GM12878 (cell line): ENCODE data around the gene ADCY2. TPM values are rescaled to one million over a fixed set of nuclear protein-coding genes. Genes with fewer than 3 reads are reported as not detected.

Experiments
- ATAC-seq: fragments of 200-7000 bp; cut with Tn5 transposase; 3 replicates; pipeline ENCODE4 v1.9.1; 2020; ENCODE audit warnings: mild to moderate bottlenecking, moderate library complexity
- BruUV-seq: library from RNA; stranded (reverse); fragments of 400-500 nt; replicated peaks from 2 replicates; lab custom pipeline; 2021; lab: Mats Ljungman, UMichigan
- CTCF ChIA-PET: fragments of 300-600 bp; sonication (Branson Sonifier 250); formaldehyde crosslinking; extraction: SDS; loops from one replicate; lab custom pipeline; 2021; ENCODE audit warnings: inconsistent platforms; lab: Yijun Ruan, JAX
- POLR2A ChIA-PET: fragments of 350-600 bp; formaldehyde crosslinking; extraction: SDS; loops from one replicate; lab custom pipeline; 2021; ENCODE audit warnings: inconsistent platforms; lab: Charles Lee
- RAD21 ChIA-PET: fragments of 300-600 bp; sonication (Branson Sonifier 250); formaldehyde crosslinking; loops from one replicate; lab custom pipeline; 2023; ENCODE audit warnings: antibody characterized with exemption; ENCODE audit not compliant: unreplicated experiment; lab: Charles Lee
- SMC1A ChIA-PET: fragments of 300-600 bp; sonication (Branson Sonifier 250); formaldehyde crosslinking; loops from one replicate; lab custom pipeline; 2023; ENCODE audit not compliant: unreplicated experiment, uncharacterized antibody; lab: Charles Lee
- DNase-seq: peaks from one replicate; pipeline ENCODE4 v3.0.0-alpha.2; 2011; ENCODE audit warnings: low read depth, low spot score
- FAIRE-seq: peaks from 3 replicates; lab custom pipeline; 2011; peaks lifted over from hg19 to GRCh38; lab: Jason Lieb, UNC
- H2AFZ ChIP-seq: 2 replicates; pipeline ENCODE4 v1.6.0; 2011; ENCODE audit warnings: low read depth, low read length, control low read depth; ENCODE audit not compliant: control insufficient read depth
- H3K27ac ChIP-seq: 2 replicates; pipeline ENCODE4 v1.5.1; 2011; ENCODE audit warnings: control low read depth; ENCODE audit not compliant: control insufficient read depth, insufficient read depth
- H3K27me3 ChIP-seq, 2 experiments: replicated peaks in 1 of 2; 2 replicates each; pipeline versions ENCODE4 v1.6.0 to v1.6.1; 2011; ENCODE audit warnings: low read length in 1 of 2; ENCODE audit not compliant: control insufficient read depth in 2 of 2, insufficient read depth in 2 of 2
- H3K36me3 ChIP-seq, 2 experiments: 2 replicates each; pipeline ENCODE4 v1.5.1; 2011; ENCODE audit warnings: low read length in 1 of 2; ENCODE audit not compliant: control insufficient read depth in 2 of 2, insufficient read depth in 2 of 2
- H3K4me1 ChIP-seq: 2 replicates; pipeline ENCODE4 v1.6.1; 2011; ENCODE audit warnings: mild to moderate bottlenecking, low read length, moderate library complexity, mixed read lengths; ENCODE audit not compliant: control insufficient read depth, insufficient read depth
- H3K4me2 ChIP-seq: 2 replicates; pipeline ENCODE4 v1.6.0; 2011; ENCODE audit warnings: control low read depth; ENCODE audit not compliant: control insufficient read depth, insufficient read depth
- H3K4me3 ChIP-seq: fragments of 200-600 bp; sonication (generic); 2 replicates; pipeline ENCODE4 v1.5.1; 2016
- H3K79me2 ChIP-seq: 2 replicates; pipeline ENCODE4 v1.6.0; 2011; ENCODE audit warnings: low read length; ENCODE audit not compliant: control insufficient read depth, insufficient read depth
- H3K9ac ChIP-seq: 2 replicates; pipeline ENCODE4 v1.8.0; 2011; ENCODE audit warnings: low read length, control low read depth, mixed read lengths; ENCODE audit not compliant: control insufficient read depth, insufficient read depth
- H3K9me3 ChIP-seq: replicated peaks from 3 replicates; pipeline ENCODE4 v1.5.1; 2011; ENCODE audit warnings: mild to moderate bottlenecking, low read length; ENCODE audit not compliant: control insufficient read depth, insufficient read depth
- H4K20me1 ChIP-seq: 2 replicates; pipeline ENCODE4 v1.6.0; 2011; ENCODE audit not compliant: control insufficient read depth, insufficient read depth
- BCL11A ChIP-seq: IDR thresholded peaks from 2 replicates; pipeline ENCODE4 v1.6.1; 2011; ENCODE audit warnings: low read depth, low read length
- EGR1 ChIP-seq, 2 experiments: IDR thresholded peaks; 1 replicate in 1 of 2; 2 replicates in 1 of 2; pipeline ENCODE4 v1.6.1; 2011 to 2012; ENCODE audit warnings: low read depth in 2 of 2, low read length in 2 of 2, borderline replicate concordance in 1 of 2, mild to moderate bottlenecking in 1 of 2, moderate library complexity in 1 of 2
- JUNB ChIP-seq: IDR thresholded peaks from 2 replicates; pipeline ENCODE4 v1.6.1; 2016; ENCODE audit warnings: antibody characterized with exemption, mild to moderate bottlenecking
- RUNX3 ChIP-seq: IDR thresholded peaks from 2 replicates; pipeline ENCODE4 v1.6.1; 2012; ENCODE audit warnings: low read length, inconsistent platforms
- SPI1 ChIP-seq: IDR thresholded peaks from 2 replicates; pipeline ENCODE4 v1.6.1; 2011; ENCODE audit warnings: low read depth, mild to moderate bottlenecking, low read length, moderate library complexity, borderline replicate concordance; ENCODE audit not compliant: insufficient read depth
- WGBS: methylation state at CpG from one replicate; pipeline ENCODE4 v1.1.6; 2016; ENCODE audit warnings: low lambda C conversion rate; ENCODE audit not compliant: insufficient replicate concordance, insufficient coverage; ENCODE audit errors: missing lambda C conversion rate; 5-methylcytosine and 5-hydroxymethylcytosine counted together
- in situ Hi-C: fragments of 300-500 bp; cut with MboI; formaldehyde crosslinking; loops from 9 replicates; pipeline ENCODE4 v1.14.3; 2018; ENCODE audit warnings: mixed read lengths
- intact Hi-C: fragments of 100-400 bp; cut with micrococcal nuclease; formaldehyde crosslinking; loops from one replicate; pipeline ENCODE4 v1.14.2; 2022; ENCODE audit not compliant: unreplicated experiment
- polyA plus RNA-seq, 11 experiments: library from polyadenylated mRNA; depleted of rRNA in 4 of 11; unstranded in 6 of 11; stranded (reverse) in 5 of 11; fragments of >200 nt; fragmentation: Nextera tagmentation in 4 of 11; fragmentation: Illumina TruSeq in 1 of 11; extraction: Ambion mirVana in 4 of 11; extraction: Trizol in 1 of 11; gene quantifications; 1 replicate in 1 of 11; 2 replicates in 10 of 11; pipeline versions ENCODE4 v1.2.1 to v1.2.3, GENCODE V29; 2011 to 2016; ENCODE audit warnings: inconsistent platforms in 2 of 11, missing spikeins in 2 of 11, low read depth in 1 of 11
- total RNA-seq, 4 experiments: library from RNA; depleted of rRNA in 3 of 4; stranded (reverse); fragments of >200 nt in 3 of 4; fragmentation: Illumina TruSeq in 1 of 4; extraction: Trizol in 1 of 4; gene quantifications; 2 replicates each; pipeline versions ENCODE4 v1.2.1 to v1.2.3, GENCODE V29; 2013 to 2021

Gene ADCY2
- total and polyA plus RNA-seq, 10 of the 15 experiments (the other 5 are each of a cell fraction or from before 2014, with no cell fraction given) = 0.07 to 0.26 TPM; not detected in 8

DNA sequence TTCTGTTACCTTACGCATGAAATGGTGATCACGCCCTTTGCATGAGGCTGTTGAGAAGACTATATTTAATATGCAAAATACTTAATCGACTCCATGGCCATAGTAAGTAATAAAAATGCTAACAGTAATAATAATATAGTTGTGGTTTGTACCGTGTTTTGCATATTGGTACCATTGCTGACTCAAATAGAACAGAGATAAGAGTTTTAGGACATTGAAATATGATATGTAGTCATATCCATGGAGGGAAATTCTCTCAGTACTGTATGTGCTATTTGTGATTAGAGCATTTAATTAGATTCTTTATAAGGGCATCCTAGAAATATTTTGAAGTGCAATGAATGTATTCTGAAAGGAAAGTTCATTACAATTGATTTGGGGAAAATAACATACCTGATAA lies 413.1 kb downstream of the ADCY2 start:
- no peak overlapping the region for H3K27ac ChIP-seq
- intact Hi-C loops (no loop called here), in situ Hi-C loops (no loop called here)
- H3K4me2 ChIP-seq = no peak overlapping the region
- no peaks in the 10 kb centered on the region for H4K20me1 ChIP-seq
- ATAC-seq (peak; percentile 50), FAIRE-seq (no peak), DNase-seq (no peak)
- no peaks in the 10 kb centered on the region for H3K4me1 ChIP-seq
- 39% methylated on average over 4 of the region's 4 CpGs for WGBS
- H3K4me3 ChIP-seq = no peak overlapping the region
- no peaks in the 10 kb centered on the region for H3K36me3 ChIP-seq
- H3K27me3 ChIP-seq = no peaks in the 10 kb centered on the region
- H3K79me2 ChIP-seq = no peaks in the 10 kb centered on the region
- H2AFZ ChIP-seq = no peak overlapping the region
- ChIA-PET RAD21 (no interaction called here), SMC1A (no interaction called here), POLR2A (no interaction called here), CTCF (interaction anchor here (1.1 kb wide), 1 partner anchor 55 kb away, joined by 4 read pairs; no protein-coding TSS in a partner anchor)
- H3K9ac ChIP-seq = no peak overlapping the region
- TF ChIP-seq JUNB = 0 out of 2 replicates have a peak, but pooled peaks have one; percentile 9
- no peak for TF ChIP-seq RUNX3
- H3K9me3 ChIP-seq = no peaks in the 10 kb centered on the region; the same call in 2 of the 3 replicates
- BruUV-seq = no TSS peak

DNA sequence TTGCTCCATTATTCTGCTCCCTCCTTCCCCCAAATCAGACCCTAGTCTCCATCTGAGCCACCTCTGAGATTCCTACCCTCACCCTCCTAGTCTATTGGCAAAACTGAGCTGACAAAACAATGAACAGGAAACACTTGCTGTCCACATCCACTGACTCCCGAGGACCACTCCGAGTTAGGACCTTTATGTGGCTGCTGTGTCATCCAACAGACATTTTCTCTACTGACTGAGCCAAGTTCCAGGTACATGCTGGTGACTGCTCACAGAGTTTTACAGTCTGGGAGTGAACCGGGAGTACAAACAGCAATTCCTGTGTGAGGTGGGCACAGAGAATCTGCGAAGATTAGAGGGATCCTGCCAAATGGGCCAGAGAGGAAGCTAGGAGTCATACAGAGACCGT lies 415.8 kb downstream of the ADCY2 start:
- SMC1A ChIA-PET = interaction anchor here (1.3 to 1.5 kb wide), 2 partner anchors 18 to 57 kb away, joined by 3 to 11 read pairs; no protein-coding TSS in a partner anchor
- in situ Hi-C loops (no loop called here), intact Hi-C loops (no loop called here)
- ATAC-seq (no peak), DNase-seq (no peak), FAIRE-seq (no peak)
- Histone ChIP-seq H3K9me3 (no peaks in the 10 kb centered on the region; the same call in 2 of the 3 replicates), H2AFZ (peak overlapping the region; percentile 32; the same call in 1 of the 2 replicates), H3K4me3 (no peak overlapping the region), H3K36me3 (no peaks in the 10 kb centered on the region), H4K20me1 (no peaks in the 10 kb centered on the region), H3K27me3 (no peaks in the 10 kb centered on the region), H3K4me2 (0 out of 2 replicates have a peak overlapping the region, but pooled peaks have one; percentile 9), H3K27ac (no peak overlapping the region), H3K79me2 (no peaks in the 10 kb centered on the region), H3K9ac (no peak overlapping the region), H3K4me1 (peaks cover 5% of the 10 kb centered on the region)
- RAD21 ChIA-PET = interaction anchor here (4.9 kb wide), 1 partner anchor 17 kb away, joined by 32 read pairs; no protein-coding TSS in a partner anchor
- TF ChIP-seq EGR1 (IDR thresholded peaks at IDR 0.05; ENCODE audit: borderline replicate concordance in 1 of 2, low read depth in 2 of 2, low read length in 2 of 2) (no peak), SPI1 (peak; percentile 15; the same call in 1 of the 2 replicates), BCL11A (0 out of 2 replicates have a peak, but pooled peaks have one; percentile 21)
- CTCF ChIA-PET = interaction anchor here (1.2 kb wide), 1 partner anchor 55 kb away, joined by 3 read pairs; no protein-coding TSS in a partner anchor
- 45% methylated on average over 5 of the region's 5 CpGs for WGBS
- BruUV-seq = no TSS peak
- POLR2A ChIA-PET = no interaction called here
